ENCODE results near the gene PDP2.

GRCh38 chr16:66844009-66844341 lies 36.3 kb upstream of the PDP2 start:
- no peak for TF ChIP-seq CTCF (IDR thresholded peaks at IDR 0.05; ENCODE audit: insufficient read depth, low read length)
- no peak for TF ChIP-seq REST (IDR thresholded peaks at IDR 0.05; ENCODE audit: insufficient replicate concordance, low read depth)

Measured in HL-60 (cell line).